Measurements from ENCODE around the gene PLCXD1.
"Not testable (repeated sequence)": the region's sequence is repeated elsewhere in the genome, so short reads cannot be mapped to it uniquely, and the experiment has no call there.

The PLCXD1 gene

GRCh38 chrX:264006-264405, 17.2 kb upstream of the PLCXD1 start:
- DNase-seq (ENCODE audit: low read depth in 3 of 3), result not testable (repeated sequence)

DNA sequence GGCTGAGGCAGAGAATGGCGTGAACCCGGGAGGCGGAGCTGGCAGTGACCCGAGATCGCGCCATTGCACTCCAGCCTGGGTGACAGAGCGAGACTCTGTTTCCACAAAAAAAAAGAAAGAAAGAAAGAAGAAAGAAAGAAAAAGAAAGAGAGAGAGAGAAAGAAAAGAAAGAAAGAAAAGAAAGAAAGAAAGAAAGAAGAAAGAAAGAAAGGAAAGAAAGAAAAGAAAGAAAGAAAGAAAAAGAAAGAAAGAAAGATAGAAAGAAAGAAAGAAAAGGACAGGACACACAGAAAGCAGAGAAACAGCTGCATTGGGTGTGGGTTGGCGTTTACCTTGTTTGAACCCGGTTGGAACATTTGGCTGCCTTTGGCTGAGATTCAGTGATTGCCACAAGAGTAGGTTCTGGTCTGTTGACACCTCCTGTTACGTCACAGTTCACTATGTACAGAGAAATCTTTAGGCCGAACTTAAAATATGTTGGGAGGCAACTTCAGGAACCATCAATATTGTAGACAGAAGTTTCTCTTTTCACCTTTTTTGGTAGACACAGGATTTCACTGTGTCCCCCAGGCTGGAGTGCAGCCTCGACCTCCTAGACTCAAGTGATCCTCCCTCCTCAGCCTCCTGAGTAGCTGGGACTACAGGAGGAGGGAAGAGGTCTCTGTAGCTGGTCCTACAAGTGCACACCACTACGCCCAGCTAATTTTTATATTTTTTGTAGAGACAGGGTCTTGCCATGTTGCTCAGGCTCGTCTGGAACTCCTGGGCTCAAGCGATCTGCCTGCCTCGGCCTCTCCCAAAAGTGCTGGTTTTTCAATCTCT, 16.3 kb upstream of the PLCXD1 start:
- DNase-seq (ENCODE audit: low read depth in 3 of 3), result no peak

GRCh38 chrX:265502-265901, 15.7 kb upstream of the PLCXD1 start:
- no peak for DNase-seq (ENCODE audit: low read depth in 3 of 3)

DNA sequence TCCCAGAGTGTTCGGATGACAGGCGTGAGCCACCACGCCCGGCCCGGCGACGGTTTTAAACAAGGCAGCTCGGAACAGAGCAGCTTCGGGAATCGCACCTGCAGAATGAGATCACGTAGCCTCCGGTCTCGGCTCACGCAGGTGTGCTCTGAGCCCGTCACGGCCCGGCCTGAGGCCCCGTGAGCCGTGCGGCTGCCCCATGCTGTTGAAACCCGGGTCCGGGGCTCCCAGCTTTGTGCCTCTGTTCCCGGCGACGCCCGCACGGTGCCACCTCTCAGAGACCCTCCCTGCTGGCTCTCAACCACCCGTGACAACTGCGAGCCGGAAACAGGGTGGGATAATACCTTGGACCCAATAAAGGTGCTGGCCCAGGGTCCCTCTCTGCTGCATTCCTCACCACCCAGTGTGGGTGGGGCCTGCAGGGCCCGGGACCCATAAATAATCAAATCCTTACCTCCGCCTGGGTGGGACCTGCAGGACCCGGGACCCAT, 13.4 kb upstream of the PLCXD1 start:
- DNase-seq (ENCODE audit: low read depth in 3 of 3), result no peak

DNA sequence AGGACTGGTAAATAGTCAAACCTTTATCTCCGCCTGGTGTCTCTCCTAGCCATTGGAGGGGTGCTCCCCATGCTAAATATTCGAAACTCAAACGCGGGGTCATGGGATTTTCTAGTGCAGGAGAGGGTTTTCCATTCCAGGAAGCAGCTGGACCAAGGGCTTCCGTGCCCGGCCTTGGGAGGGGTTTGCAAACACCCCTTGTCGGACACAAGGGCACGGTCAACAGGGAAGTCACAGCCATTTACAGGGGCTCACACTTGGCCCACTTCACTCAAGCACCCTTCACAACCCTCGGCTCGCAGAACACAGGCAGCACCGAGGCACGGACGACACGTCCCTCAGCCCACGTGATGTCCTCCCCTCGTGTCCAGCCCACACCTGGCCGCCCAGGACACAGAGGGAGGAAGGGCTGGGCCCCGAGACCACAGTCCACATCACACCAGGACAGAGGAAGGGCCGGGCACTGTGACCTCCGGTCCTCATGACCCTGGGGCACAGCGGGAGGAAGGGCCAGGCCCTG, 10.3 kb upstream of the PLCXD1 start:
- DNase-seq (ENCODE audit: low read depth in 3 of 3), result no peak

- DNase-seq (ENCODE audit: low read depth in 3 of 3), result no peak
Measured at GRCh38 chrX:274904-275475, 6.2 kb upstream of the PLCXD1 start.

GRCh38 chrX:275476-275966, 5.7 kb upstream of the PLCXD1 start:
- DNase-seq (ENCODE audit: low read depth in 3 of 3), result no peak

DNA sequence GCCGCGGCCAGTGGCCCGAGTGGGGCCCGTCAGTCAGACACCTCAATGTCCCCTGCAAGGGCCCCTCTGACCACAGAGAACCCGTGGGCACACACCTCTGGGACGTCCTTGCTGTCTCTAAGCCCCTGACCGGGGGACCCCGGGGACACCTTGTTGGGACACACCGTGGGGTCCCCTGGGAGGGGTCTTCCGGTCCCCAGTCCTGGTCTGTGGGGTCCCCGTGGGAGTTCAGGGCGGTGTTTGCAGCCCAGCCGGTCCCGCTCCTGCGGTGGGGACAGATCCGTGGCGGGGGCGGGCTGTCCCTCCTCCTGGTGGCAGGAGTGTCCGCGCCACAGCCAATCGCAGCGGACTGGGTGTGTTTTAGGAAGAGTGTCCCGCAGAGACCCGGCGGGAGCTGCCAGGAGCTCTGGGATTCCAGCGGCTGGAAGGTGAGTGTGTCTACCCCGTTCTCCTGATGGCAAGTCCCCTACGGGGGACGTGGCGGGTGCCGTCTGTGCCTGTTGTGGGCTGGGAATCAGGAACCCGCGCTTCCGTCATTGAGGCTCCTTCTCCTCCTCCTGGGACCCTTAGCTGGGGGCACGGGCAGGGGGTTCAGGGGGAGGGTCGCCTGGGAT, 5.1 kb upstream of the PLCXD1 start:
- peak in 2 of 3 donors; percentile 27 to 40 for DNase-seq (ENCODE audit: low read depth in 3 of 3)

GRCh38 chrX:276581-277201, 4.5 kb upstream of the PLCXD1 start:
- no peak for DNase-seq (ENCODE audit: low read depth in 3 of 3)

DNA sequence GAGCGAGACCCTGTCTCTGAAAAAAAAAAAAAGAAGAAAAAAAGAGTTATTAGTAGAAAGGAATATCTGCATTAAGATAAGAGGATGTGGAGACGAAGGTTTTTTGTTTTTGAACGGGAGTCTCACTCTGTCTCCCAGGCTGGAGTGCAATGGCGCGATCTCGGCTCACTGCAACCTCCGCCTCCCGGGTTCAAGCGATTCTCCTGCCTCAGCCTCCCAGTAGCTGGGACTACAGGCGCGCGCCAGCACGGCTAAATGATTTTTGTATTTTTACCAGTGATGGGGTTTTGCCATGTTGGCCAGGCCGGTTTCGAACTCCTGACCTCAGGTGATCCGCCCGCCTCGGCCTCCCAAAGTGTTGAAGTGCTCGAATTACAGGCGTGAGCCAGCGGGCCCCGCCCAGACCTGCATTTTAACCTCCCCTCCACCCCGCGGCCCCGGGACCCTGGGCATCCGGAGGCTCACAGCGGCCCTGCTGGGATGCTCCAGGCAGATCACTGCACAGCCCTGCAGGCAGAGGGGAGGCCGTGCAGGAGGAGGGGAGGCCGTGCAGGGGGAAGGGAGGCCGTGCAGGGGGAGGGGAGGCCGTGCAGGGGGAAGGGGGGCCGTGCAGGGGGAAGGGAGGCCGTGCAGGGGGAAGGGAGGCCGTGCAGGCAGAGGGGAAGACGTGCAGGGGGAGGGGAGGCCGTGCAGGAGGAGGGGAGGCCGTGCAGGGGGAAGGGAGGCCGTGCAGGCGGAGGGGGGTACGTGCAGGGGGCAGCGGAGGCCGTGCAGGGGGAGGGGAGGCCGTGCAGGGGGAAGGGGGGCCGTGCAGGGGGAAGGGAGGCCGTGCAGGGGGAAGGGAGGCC, 1.2 kb upstream of the PLCXD1 start:
- not testable (repeated sequence) for DNase-seq (ENCODE audit: low read depth in 3 of 3)

GRCh38 chrX:280722-281121, 459 bp upstream of the PLCXD1 start:
- not testable (repeated sequence) for DNase-seq (ENCODE audit: low read depth in 3 of 3)

- not testable (repeated sequence) for DNase-seq (ENCODE audit: low read depth in 3 of 3)
Measured at GRCh38 chrX:282000-282681, 960 bp downstream of the PLCXD1 start.

GRCh38 chrX:283115-283845, 2.1 kb downstream of the PLCXD1 start:
- peak; percentile 79 to 90 (median 84) for DNase-seq (ENCODE audit: low read depth in 3 of 3)

DNA sequence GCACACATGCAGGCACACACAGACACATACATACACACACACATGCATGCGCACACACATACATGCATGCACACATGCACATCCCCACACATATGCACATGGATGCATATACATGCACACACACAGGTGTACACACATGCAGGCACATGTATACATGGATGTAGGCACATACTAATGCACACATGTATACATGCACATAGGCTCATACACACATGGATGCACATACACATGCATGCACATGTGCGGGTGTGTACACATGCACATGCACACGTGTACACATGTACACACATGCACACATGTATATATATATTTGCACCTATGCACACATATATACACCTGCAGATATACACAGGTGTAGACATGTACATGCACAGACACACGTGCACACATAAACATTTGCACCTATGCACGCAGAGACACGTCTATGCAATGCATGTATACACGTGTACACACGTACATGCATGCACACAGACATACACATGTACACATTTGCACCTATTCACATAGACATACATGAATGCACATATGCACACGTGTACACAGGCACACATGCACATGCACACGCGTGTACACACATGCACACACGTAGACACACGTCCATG, 4.0 kb downstream of the PLCXD1 start:
- no peak for DNase-seq (ENCODE audit: low read depth in 3 of 3)

- DNase-seq (ENCODE audit: low read depth in 3 of 3), result no peak
Measured at GRCh38 chrX:287670-288069, 6.5 kb downstream of the PLCXD1 start.

DNA sequence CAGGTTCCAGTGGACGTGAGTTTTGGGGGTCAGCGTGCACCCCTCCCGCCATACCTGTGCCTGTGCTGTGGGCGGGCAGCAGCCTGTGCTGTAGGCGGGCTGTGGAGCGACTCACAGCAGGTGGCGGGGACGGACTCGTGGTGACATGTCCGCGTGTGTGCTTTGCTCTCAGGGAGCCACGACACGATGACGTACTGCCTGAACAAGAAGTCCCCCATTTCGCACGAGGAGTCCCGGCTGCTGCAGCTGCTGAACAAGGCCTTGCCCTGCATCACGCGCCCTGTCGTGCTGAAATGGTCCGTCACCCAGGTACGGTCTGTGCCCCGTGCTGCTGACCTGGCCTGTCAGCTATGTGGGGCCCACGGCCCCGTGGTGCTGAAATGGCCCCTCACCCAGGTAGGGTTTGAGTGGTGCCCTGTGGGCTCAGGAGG, 7.4 kb downstream of the PLCXD1 start:
- no peak for DNase-seq (ENCODE audit: low read depth in 3 of 3)

DNA sequence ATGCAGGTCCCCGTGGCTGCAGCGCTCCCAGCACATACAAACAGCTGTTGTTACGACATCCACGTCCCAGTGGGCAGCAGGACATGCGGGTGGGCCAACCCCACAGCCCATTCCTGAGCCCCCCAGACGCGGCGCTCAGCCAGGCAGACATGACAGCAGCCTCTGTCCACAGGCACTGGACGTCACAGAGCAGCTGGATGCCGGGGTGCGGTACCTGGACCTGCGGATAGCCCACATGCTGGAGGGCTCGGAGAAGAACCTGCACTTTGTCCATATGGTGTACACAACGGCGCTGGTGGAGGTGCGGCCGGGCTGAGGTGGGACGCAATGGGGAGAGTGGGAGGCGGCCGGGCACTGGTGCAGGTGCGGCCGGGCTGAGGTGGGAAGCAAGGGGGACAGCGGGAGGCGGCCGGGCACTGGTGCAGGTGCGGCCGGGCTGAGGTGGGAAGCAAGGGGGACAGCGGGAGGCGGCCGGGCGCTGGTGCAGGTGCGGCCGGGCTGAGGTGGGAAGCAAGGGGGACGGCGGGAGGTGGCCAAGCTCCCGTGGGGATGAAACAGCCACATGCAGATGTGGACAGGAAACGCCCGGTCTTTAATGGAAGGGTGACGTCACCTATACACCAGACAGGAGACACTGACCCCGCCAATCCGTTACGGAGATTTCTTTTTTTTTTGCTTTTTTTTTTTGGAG, 9.4 kb downstream of the PLCXD1 start:
- DNase-seq (ENCODE audit: low read depth in 3 of 3), result no peak

DNA sequence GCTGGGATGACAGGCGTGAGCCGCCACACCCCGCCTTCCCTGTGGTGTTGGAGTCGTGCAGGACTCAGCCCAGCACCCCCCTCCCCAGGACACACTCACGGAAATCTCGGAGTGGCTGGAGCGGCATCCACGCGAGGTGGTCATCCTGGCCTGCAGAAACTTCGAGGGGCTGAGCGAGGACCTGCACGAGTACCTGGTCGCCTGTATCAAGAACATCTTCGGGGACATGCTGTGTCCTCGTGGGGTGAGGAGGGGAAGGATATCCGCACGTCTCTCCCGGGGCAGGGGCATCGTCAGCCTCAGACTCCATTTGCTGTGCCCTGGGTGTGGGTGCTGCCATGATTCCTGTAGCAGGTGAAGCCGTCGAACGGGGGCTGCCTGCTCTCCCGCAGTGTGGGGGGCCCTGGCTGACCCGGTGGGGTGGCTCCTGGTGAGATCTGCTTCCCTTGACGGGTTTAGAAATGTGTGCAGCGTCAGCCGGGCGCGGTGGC, 10.3 kb downstream of the PLCXD1 start:
- no peak for DNase-seq (ENCODE audit: low read depth in 3 of 3)
